Measurements from ENCODE around the gene FBXO15.

The FBXO15 gene

GRCh38 chr18:74065366-74065765, 82.3 kb downstream of the FBXO15 start:
- ChIA-PET CTCF (no interaction called here), POLR2A (no interaction called here)
- no peaks in the 10 kb centered on the region for H3K4me1 ChIP-seq (ENCODE audit: control insufficient read depth, insufficient read depth, low read length)
- TF ChIP-seq ZFP41 (tag by site-specific recombination; IDR thresholded peaks at IDR 0.05; ENCODE audit: borderline replicate concordance), result no peak
- no peak for TF ChIP-seq TRIM28 (IDR thresholded peaks at IDR 0.05; ENCODE audit: borderline replicate concordance, low read length)
- no peak for TF ChIP-seq ZNF777 (tag by site-specific recombination; IDR thresholded peaks at IDR 0.05; ENCODE audit: borderline replicate concordance)
- no peak for TF ChIP-seq ZNF394 (tag by site-specific recombination; IDR thresholded peaks at IDR 0.05; ENCODE audit: borderline replicate concordance)
- no peak for TF ChIP-seq ZNF311 (tag by site-specific recombination; IDR thresholded peaks at IDR 0.05; ENCODE audit: borderline replicate concordance)
- no peak for TF ChIP-seq ZBTB7A (tag by site-specific recombination; IDR thresholded peaks at IDR 0.05; ENCODE audit: low read depth)
- TF ChIP-seq ZNF600 (tag by site-specific recombination; IDR thresholded peaks at IDR 0.05), result no peak
- no peak for TF ChIP-seq ZNF239 (tag by site-specific recombination; IDR thresholded peaks at IDR 0.05)
- no peak for TF ChIP-seq ZNF514 (tag by site-specific recombination; IDR thresholded peaks at IDR 0.05)
- no peaks in the 10 kb centered on the region for H3K9me3 ChIP-seq (ENCODE audit: control insufficient read depth, insufficient read depth, low read depth, low read length)
- no peaks in the 10 kb centered on the region for H3K36me3 ChIP-seq (ENCODE audit: control insufficient read depth in 2 of 2, insufficient read depth in 1 of 2, low read length in 2 of 2)
- H3K4me3 ChIP-seq (ENCODE audit: low read depth, low read length), result no peak overlapping the region
- no peak overlapping the region for H3K27ac ChIP-seq (ENCODE audit: extremely low read depth, low read depth, low read length)

DNA sequence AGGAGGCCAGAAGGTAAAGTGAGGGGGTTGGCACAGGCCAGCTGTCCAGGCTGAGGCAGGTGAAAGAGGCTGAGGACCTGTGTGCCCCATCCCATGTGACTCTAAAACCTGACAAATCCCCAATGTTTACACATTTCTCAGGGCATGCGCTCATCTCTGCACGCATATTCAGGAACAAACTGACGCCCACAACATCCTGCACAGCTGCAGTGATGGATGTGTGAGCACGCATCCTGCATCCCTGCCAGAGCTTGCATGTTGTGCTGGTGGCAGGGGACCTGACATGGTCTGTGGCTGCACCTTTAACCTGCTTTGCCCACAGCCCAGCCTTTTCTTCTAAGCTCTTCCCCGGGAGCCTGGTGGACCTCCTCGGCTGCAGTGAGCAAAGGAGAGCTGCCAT, 83.1 kb downstream of the FBXO15 start:
- CTCF ChIA-PET, result no interaction called here
- Histone ChIP-seq H3K4me1 (ENCODE audit: control insufficient read depth, insufficient read depth, low read length) (no peaks in the 10 kb centered on the region), H3K9me3 (ENCODE audit: control insufficient read depth, insufficient read depth, low read depth, low read length) (no peaks in the 10 kb centered on the region), H3K4me3 (ENCODE audit: low read depth, low read length) (no peak overlapping the region), H3K27ac (ENCODE audit: extremely low read depth, low read depth, low read length) (no peak overlapping the region), H3K36me3 (ENCODE audit: control insufficient read depth in 2 of 2, insufficient read depth in 1 of 2, low read length in 2 of 2) (no peaks in the 10 kb centered on the region)
- TF ChIP-seq ZNF184 (tag by site-specific recombination; IDR thresholded peaks at IDR 0.05), result no peak
- no peak for TF ChIP-seq ZNF629 (tag by site-specific recombination; IDR thresholded peaks at IDR 0.05)
- no peak for TF ChIP-seq SCRT2 (tag by site-specific recombination; IDR thresholded peaks at IDR 0.05)
- no peak for TF ChIP-seq ZBTB49 (tag by site-specific recombination; IDR thresholded peaks at IDR 0.05; ENCODE audit: low read depth)
- no peak for TF ChIP-seq ZNF155 (tag by site-specific recombination; IDR thresholded peaks at IDR 0.05)
- TF ChIP-seq ZNF202 (tag by site-specific recombination; IDR thresholded peaks at IDR 0.05; ENCODE audit: borderline replicate concordance), result no peak
- POLR2A ChIA-PET, result no interaction called here

DNA sequence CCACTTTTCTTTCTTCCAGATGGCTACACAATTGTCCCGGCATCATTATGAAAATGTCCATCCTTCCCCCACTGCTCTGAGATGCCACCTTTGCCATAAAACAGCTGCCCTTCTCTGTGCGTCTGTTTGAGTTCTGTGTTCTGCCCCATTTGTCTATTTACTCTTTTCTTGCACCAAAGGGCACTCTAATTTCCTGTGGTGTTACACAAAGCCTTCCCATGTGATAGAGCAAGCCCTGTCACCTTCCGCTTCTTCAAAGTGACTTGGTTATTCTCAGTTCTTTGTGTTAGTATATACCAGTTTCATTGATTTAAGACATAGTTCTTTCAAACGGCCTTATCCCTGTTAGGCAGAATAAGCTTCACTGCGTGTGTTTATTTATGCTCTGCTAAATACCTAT, 84.1 kb downstream of the FBXO15 start:
- no peaks in the 10 kb centered on the region for H3K9me3 ChIP-seq (ENCODE audit: control insufficient read depth, insufficient read depth, low read depth, low read length)
- H3K4me1 ChIP-seq (ENCODE audit: control insufficient read depth, insufficient read depth, low read length), result no peaks in the 10 kb centered on the region
- POLR2A ChIA-PET, result no interaction called here
- CTCF ChIA-PET, result interaction anchor here (0.6 to 1.1 kb wide), 3 partner anchors 18 to 1954 kb away, joined by 3 read pairs; no protein-coding TSS in a partner anchor
- H3K27ac ChIP-seq (ENCODE audit: extremely low read depth, low read depth, low read length), result no peak overlapping the region
- H3K36me3 ChIP-seq (ENCODE audit: control insufficient read depth in 2 of 2, insufficient read depth in 1 of 2, low read length in 2 of 2), result no peaks in the 10 kb centered on the region
- H3K4me3 ChIP-seq (ENCODE audit: low read depth, low read length), result no peak overlapping the region
- TF ChIP-seq ZNF202 (tag by site-specific recombination; IDR thresholded peaks at IDR 0.05; ENCODE audit: borderline replicate concordance), result no peak
- TF ChIP-seq SP7 (tag by site-specific recombination; IDR thresholded peaks at IDR 0.05), result no peak
- TF ChIP-seq, protein P1, sequence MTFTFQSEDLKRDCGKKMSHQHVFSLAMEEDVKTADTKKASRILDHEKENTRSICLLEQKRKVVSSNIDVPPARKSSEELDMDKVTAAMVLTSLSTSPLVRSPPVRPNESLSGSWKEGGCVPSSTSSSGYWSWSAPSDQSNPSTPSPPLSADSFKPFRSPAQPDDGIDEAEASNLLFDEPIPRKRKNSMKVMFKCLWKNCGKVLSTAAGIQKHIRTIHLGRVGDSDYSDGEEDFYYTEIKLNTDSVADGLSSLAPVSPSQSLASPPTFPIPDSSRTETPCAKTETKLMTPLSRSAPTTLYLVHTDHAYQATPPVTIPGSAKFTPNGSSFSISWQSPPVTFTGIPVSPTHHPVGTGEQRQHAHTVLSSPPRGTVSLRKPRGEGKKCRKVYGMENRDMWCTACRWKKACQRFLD (tag by site-specific recombination; IDR thresholded peaks at IDR 0.05), result no peak
- no peak for TF ChIP-seq KLF10 (tag by site-specific recombination; IDR thresholded peaks at IDR 0.05)
- TF ChIP-seq HOXA7 (CRISPR knock-in tag; IDR thresholded peaks at IDR 0.05; ENCODE audit: borderline replicate concordance), result no peak
- no peak for TF ChIP-seq ZNF248 (tag by site-specific recombination; IDR thresholded peaks at IDR 0.05)
- TF ChIP-seq ZNF133 (tag by site-specific recombination; IDR thresholded peaks at IDR 0.05), result no peak
- no peak for TF ChIP-seq WT1 (tag by site-specific recombination; IDR thresholded peaks at IDR 0.05)
- TF ChIP-seq ZNF169 (tag by site-specific recombination; IDR thresholded peaks at IDR 0.05), result no peak
- TF ChIP-seq, protein P2, sequence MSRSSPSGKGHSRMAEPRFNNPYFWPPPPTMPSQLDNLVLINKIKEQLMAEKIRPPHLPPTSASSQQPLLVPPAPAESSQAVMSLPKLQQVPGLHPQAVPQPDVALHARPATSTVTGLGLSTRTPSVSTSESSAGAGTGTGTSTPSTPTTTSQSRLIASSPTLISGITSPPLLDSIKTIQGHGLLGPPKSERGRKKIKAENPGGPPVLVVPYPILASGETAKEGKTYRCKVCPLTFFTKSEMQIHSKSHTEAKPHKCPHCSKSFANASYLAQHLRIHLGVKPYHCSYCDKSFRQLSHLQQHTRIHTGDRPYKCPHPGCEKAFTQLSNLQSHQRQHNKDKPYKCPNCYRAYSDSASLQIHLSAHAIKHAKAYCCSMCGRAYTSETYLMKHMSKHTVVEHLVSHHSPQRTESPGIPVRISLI (tag by site-specific recombination; IDR thresholded peaks at IDR 0.05), result no peak
- TF ChIP-seq ZNF621 (tag by site-specific recombination; IDR thresholded peaks at IDR 0.05), result no peak
- TF ChIP-seq PRDM6 (tag by site-specific recombination; IDR thresholded peaks at IDR 0.05), result no peak
- TF ChIP-seq SCRT2 (tag by site-specific recombination; IDR thresholded peaks at IDR 0.05), result no peak
- TF ChIP-seq BCL11A (tag by site-specific recombination; IDR thresholded peaks at IDR 0.05; ENCODE audit: low read depth), result no peak
- no peak for TF ChIP-seq ZNF341 (tag by site-specific recombination; IDR thresholded peaks at IDR 0.05; ENCODE audit: low read depth)
- TF ChIP-seq ZEB2 (tag by site-specific recombination; IDR thresholded peaks at IDR 0.05), result no peak

Data from HEK293 (cell line).